Stomach smooth muscle (tissue), 2 donors: Measurements from ENCODE around the gene RIMBP2.

Experiments used
- H3K27ac ChIP-seq: one replicate; pipeline ENCODE4 v1.7.0; 2013; ENCODE audit warnings: mild to moderate bottlenecking, low read length, inconsistent platforms
- H3K27me3 ChIP-seq, 2 donors: one replicate each; pipeline ENCODE4 v1.7.0; 2013; ENCODE audit warnings: low read length in 2 of 2; ENCODE audit not compliant: insufficient read depth in 2 of 2, control insufficient read depth in 1 of 2
- H3K36me3 ChIP-seq, 2 donors: one replicate each; pipeline ENCODE4 v1.7.0; 2013; ENCODE audit warnings: low read length in 2 of 2; ENCODE audit not compliant: control insufficient read depth in 2 of 2, insufficient read depth in 2 of 2
- H3K4me1 ChIP-seq: one replicate; pipeline ENCODE4 v1.7.0; 2013; ENCODE audit warnings: low read length; ENCODE audit not compliant: control insufficient read depth, insufficient read depth
- H3K4me3 ChIP-seq, 2 donors: one replicate each; pipeline ENCODE4 v1.7.0; 2013; ENCODE audit warnings: low read length in 2 of 2
- H3K9ac ChIP-seq, 2 donors: one replicate each; pipeline ENCODE4 v1.7.0; 2013; ENCODE audit warnings: low read length in 2 of 2, mild to moderate bottlenecking in 1 of 2
- H3K9me3 ChIP-seq, 2 donors: one replicate each; pipeline ENCODE4 v1.7.0; 2013; ENCODE audit warnings: low read length in 2 of 2; ENCODE audit not compliant: control insufficient read depth in 2 of 2
- donor health status: healthy.
- donor health status: Pancreatic carcinoma.

RIMBP2 gene

GRCh38 chr12:130353081-130353480, 363.0 kb downstream of the RIMBP2 start:
- H3K4me1 ChIP-seq = no peaks in the 10 kb centered on the region
- H3K36me3 ChIP-seq = no peaks in the 10 kb centered on the region
- H3K27me3 ChIP-seq = peaks cover 12 to 13% of the 10 kb centered on the region in 2 donors
- peaks cover 0 to 2% of the 10 kb centered on the region in 2 donors for H3K9me3 ChIP-seq
- no peak overlapping the region for H3K9ac ChIP-seq
- no peak overlapping the region for H3K27ac ChIP-seq
- no peak overlapping the region for H3K4me3 ChIP-seq

GRCh38 chr12:130351326-130351725, 364.8 kb downstream of the RIMBP2 start:
- Histone ChIP-seq H3K27me3 (peaks cover 4 to 8% of the 10 kb centered on the region in 2 donors), H3K36me3 (no peaks in the 10 kb centered on the region), H3K9me3 (peaks cover 0 to 2% of the 10 kb centered on the region in 2 donors), H3K4me1 (no peaks in the 10 kb centered on the region), H3K4me3 (no peak overlapping the region), H3K27ac (no peak overlapping the region), H3K9ac (no peak overlapping the region)

- peaks cover 4 to 6% of the 10 kb centered on the region in 2 donors for H3K27me3 ChIP-seq
- H3K36me3 ChIP-seq = no peaks in the 10 kb centered on the region
- no peak overlapping the region for H3K9ac ChIP-seq
- no peak overlapping the region for H3K27ac ChIP-seq
- H3K4me3 ChIP-seq = no peak overlapping the region
- peaks cover 0 to 2% of the 10 kb centered on the region in 2 donors for H3K9me3 ChIP-seq
- no peaks in the 10 kb centered on the region for H3K4me1 ChIP-seq
Observed at GRCh38 chr12:130350715-130351114, 365.4 kb downstream of the RIMBP2 start.

- no peaks in the 10 kb centered on the region for H3K4me1 ChIP-seq
- no peak overlapping the region for H3K9ac ChIP-seq
- H3K4me3 ChIP-seq = no peak overlapping the region
- H3K27me3 ChIP-seq = peaks cover 4 to 6% of the 10 kb centered on the region in 2 donors
- H3K27ac ChIP-seq = no peak overlapping the region
- H3K9me3 ChIP-seq = peaks cover 0 to 2% of the 10 kb centered on the region in 2 donors
- no peaks in the 10 kb centered on the region for H3K36me3 ChIP-seq
Observed at GRCh38 chr12:130347588-130347987, 368.5 kb downstream of the RIMBP2 start.
